Measurements from ENCODE around the gene IPO5.

The IPO5 gene

DNA sequence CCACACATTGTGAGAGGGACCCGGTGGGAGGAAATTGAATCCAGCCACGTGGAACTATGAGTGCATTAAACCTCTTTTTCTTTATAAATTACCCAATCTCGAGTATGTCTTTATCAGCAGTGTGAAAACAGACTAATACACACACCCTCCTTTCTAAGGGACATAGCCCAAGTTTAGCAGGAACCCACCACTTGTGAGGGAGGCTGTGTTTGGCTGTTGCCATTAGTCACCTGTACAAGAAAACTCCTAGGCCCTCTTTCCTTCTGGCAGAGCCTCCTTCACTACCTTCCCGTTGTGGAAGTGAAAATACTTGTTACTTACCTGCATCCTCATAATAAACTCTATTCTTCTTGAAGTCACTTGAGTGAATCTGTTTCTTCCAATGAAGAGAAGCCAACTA, 113.2 kb downstream of the IPO5 start:
- no peak for DNase-seq

- no peak for DNase-seq
Measured at GRCh38 chr13:98068521-98068920, 115.0 kb downstream of the IPO5 start.

DNA sequence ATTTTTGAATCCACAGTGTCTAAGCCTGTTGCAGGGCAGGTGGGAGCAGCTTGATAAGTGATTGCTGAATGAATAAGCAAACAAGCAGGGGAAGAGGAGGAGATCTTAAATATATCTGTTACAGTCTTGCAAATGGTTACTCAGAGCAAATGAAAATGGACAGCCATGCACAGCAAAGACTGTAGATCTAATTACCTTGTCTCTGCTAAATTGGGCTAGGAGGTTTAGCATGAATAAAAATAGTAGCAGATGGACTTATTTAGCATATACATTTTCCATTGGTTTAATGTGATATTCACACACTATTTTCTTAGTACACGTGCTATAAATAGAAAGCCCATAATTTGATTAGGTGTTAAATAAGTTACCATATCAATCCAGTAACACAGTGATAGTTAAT, 116.5 kb downstream of the IPO5 start:
- DNase-seq: no peak

DNA sequence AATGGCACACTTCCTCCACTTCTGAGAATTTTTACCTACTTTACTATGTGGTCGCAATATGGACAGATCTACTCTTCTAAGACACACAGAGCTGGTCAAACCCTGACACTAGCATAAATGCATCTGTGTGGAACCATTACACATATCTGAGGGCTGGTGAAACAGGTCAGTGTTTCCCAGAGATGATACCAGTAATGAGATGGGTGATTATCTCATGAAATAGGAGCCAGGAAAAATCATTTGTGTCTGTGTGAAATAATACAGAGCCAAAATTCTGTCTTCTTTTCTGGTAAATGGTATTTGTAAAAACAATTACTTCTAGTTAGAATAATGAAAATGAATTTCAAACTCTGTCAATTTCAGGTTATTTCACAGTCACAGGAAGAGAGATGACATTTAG, 117.8 kb downstream of the IPO5 start:
- DNase-seq: no peak

- DNase-seq: no peak
Measured at GRCh38 chr13:98072476-98072875, 119.0 kb downstream of the IPO5 start.

Data from CD4-positive, alpha-beta T cell treated with Interleukin-4 for 4 hours (primary cell).